ENCODE measurements around the gene RELT.

RELT gene

DNA sequence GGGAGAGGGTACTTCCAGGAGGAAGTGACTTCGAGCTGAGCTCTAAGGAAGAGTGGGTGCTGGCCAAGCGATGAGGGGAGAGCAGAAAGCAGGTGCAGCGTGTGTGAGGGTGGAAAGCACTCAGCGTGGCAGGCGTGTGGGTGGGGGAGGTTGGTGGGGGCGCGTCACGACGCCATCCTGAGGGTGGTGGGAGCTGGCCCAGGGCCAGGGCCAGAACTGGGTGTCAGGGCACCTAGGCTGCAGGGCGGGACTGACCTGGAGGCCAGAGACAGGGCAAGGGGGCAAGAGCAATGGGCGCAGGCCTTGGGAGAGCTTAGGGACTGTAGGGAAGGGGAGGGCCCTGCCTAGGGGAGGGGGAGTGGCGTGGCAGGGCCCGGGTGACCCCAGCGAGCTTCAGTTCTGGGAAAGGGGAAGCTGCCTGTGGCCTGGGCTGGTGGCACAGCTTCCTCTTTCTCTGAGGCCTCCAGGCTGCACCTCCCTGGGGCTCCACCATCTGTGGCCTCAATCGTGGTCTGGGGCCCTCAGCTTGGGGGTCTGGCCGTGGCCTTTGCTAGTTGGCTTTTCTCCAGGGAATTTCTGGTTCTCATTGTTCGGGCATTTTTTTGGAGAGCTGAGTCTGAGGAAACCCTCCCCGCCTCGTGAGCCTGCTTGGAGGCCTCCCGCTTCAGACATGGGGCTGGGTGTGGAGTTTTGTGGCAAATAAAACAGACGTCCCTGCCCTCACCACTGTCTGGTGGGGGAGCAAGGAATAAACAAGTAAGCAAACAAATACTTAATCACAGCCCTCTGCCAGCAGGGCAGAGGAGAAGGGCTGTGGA lies 8.9 kb downstream of the RELT start:
- no peak overlapping the region for H3K4me3 ChIP-seq (ENCODE audit: low read depth, low read length)
- no peak for DNase-seq (ENCODE audit: low read depth)
- TF ChIP-seq, protein P1, sequence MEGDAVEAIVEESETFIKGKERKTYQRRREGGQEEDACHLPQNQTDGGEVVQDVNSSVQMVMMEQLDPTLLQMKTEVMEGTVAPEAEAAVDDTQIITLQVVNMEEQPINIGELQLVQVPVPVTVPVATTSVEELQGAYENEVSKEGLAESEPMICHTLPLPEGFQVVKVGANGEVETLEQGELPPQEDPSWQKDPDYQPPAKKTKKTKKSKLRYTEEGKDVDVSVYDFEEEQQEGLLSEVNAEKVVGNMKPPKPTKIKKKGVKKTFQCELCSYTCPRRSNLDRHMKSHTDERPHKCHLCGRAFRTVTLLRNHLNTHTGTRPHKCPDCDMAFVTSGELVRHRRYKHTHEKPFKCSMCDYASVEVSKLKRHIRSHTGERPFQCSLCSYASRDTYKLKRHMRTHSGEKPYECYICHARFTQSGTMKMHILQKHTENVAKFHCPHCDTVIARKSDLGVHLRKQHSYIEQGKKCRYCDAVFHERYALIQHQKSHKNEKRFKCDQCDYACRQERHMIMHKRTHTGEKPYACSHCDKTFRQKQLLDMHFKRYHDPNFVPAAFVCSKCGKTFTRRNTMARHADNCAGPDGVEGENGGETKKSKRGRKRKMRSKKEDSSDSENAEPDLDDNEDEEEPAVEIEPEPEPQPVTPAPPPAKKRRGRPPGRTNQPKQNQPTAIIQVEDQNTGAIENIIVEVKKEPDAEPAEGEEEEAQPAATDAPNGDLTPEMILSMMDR (IDR thresholded peaks at IDR 0.05; ENCODE audit: control insufficient read depth, extremely low read depth, insufficient read depth) = no peak

DNA sequence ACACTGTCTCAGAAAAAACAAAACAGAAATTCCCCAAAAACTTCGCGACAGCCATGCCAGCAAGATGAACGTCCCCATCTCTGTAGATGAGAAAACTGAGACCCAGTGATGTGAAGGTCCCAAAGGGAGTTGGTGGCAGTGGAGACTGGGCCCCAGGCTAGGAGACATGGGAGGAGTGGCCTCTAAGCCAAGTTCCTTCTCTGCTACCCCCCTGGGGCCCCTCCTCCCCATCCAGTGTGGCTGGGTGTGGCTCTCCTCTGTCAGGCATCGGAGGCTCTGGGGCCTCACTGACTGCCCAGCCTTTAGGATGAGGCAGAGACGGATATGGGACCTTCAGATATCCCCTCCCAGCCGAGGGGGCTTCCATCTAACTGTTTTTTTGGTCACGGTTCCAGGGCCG lies 9.8 kb downstream of the RELT start:
- no peak overlapping the region for H3K4me3 ChIP-seq (ENCODE audit: low read depth, low read length)
- TF ChIP-seq, protein P1 (IDR thresholded peaks at IDR 0.05; ENCODE audit: control insufficient read depth, extremely low read depth, insufficient read depth) = no peak
- no peak for DNase-seq (ENCODE audit: low read depth)

DNA sequence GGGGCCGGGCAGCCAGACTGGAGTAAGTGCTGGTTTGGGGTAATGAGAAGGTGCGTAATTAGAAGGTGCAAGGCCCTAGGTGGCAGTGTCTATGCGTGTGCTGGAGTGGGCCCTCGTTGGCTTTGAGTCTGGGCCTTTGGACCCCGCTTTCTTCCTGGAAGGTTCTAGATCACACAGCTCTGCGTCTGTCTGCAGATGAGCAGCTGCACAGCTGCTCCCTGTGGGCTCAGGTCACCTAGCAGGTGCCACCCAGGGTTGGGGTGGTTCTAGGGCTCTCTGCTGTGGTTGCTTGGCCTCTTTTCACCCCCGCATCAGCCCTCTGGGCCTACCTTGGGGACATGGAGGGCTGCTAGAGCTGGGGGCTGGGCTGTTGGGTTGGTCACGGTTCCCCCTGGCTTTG lies 10.3 kb downstream of the RELT start:
- no peak overlapping the region for H3K4me3 ChIP-seq (ENCODE audit: low read depth, low read length)
- no peak for DNase-seq (ENCODE audit: low read depth)
- TF ChIP-seq, protein P1 (IDR thresholded peaks at IDR 0.05; ENCODE audit: control insufficient read depth, extremely low read depth, insufficient read depth) = no peak

DNA sequence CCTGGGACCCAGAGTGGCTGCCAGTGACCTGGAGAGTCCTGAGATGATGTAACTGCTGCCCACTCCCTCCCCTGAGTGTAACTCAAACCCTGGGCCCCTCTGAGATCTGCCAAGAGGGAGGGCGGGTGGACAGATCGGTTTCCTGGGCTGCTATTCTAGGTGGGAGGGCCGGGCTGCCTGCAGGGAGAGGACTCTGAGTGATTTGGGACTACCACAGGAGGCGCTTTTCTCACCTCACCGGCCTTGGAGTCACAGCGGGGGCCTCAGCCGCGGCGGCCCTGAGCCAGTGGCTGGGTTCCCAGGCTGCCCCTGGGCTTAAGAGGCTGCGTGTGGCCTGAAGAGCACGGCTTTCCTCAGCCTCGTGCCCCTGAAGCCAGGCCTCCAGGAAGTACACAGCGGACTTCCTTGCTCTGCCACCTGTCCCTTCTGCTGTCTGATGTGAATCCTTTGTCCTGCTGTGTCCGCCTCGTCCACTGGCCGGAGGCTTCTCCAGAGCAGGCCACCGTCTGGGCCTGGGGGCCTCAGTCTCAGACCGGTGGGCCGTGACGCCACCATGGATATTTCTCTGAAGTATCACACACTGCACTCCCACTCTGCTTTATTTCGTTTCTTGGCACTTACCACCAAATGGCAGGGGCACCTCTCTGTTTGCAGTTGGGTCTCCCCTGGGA lies 11.5 kb downstream of the RELT start:
- TF ChIP-seq, protein P1 (IDR thresholded peaks at IDR 0.05; ENCODE audit: control insufficient read depth, extremely low read depth, insufficient read depth) = no peak
- DNase-seq (ENCODE audit: low read depth) = no peak
- H3K4me3 ChIP-seq (ENCODE audit: low read depth, low read length) = no peak overlapping the region

DNA sequence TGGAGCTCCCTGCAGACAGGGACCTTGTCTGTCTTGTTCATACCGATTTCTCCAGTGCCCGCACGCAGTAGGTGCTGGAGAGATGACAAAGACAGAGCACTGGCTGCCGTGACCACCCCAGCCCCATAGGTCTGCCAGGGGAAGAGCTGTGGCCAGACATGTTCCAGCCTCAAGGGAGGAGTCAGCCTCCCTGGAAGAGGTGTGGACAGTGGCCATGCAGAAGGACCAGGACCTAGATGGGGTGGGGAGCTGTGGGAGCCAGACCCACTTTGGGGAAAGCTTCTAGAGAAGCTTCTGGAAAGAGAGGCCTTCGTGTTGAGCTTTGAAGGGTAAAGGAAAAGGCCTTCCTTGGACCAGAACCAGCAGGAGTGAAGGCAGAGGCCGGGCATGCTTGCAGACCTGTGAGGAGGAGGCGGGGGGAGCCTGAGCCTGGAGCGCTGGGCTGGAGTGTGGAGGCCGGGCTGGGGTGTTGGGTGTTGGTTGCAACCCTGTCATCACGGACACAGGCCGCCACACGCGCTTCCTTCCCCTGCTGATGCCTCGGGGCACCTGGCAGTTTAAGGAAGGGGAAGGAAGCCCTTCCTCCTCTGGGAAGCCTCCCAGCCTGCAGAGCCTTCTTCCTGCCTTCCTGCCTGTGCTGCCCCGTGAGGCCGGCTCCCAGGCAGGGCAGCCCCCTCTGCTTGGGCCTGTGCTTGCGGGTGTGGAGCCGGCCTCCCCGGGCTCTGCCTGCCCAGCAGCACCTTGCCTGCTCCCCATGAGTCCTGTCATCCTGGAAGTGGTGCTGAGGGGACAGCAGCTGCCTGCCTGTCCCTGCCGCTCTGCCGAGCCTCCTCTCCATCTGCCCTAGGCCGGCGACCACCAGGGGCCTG lies 12.3 kb downstream of the RELT start:
- no peak overlapping the region for H3K4me3 ChIP-seq (ENCODE audit: low read depth, low read length)
- TF ChIP-seq, protein P1 (IDR thresholded peaks at IDR 0.05; ENCODE audit: control insufficient read depth, extremely low read depth, insufficient read depth) = no peak
- DNase-seq (ENCODE audit: low read depth) = no peak

DNA sequence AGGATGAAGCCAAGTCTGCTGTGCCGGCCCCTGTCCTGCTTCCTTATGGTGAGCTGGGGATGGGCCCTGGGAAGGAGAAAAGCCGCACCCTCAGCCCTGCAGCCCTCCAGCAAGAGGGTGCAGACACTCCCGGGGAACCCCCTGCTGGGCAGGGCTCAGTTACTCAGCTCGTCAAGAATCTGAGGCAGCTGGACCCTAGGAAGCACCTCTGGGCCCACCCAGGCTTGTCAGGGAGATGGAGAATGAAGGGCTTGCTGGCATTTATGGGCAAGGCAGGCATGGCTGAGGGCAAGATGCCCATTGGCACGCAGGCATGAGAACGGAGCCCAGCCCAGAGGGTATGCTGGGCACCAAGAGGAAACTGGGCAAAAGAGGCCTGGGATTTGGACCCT lies 12.9 kb downstream of the RELT start:
- no peak for DNase-seq (ENCODE audit: low read depth)
- TF ChIP-seq, protein P1 (IDR thresholded peaks at IDR 0.05; ENCODE audit: control insufficient read depth, extremely low read depth, insufficient read depth) = no peak
- no peak overlapping the region for H3K4me3 ChIP-seq (ENCODE audit: low read depth, low read length)
